NCI-H82 treated with DMSO at 0.1 percent for 48 hours (cell line): ENCODE data around the gene FLNA.
"Not testable (repeated sequence)": the region's sequence is repeated elsewhere in the genome, so short reads cannot be mapped to it uniquely, and the experiment has no call there.

Experiments used
- DNase-seq: peaks from one replicate; lab custom pipeline; 2025; ENCODE audit not compliant: unreplicated experiment; lab: John Stamatoyannopoulos, UW

Gene FLNA

GRCh38 chrX:154343620-154344019 is 30.8 kb downstream of the FLNA start:
- DNase-seq, result not testable (repeated sequence)

- DNase-seq, result not testable (repeated sequence)
These were observed 31.4 kb downstream of the FLNA start for GRCh38 chrX:154343063-154343462.

GRCh38 chrX:154341399-154342298 is 32.8 kb downstream of the FLNA start:
- not testable (repeated sequence) for DNase-seq

GRCh38 chrX:154334496-154334895 is 39.9 kb downstream of the FLNA start:
- no peak for DNase-seq

- DNase-seq, result no peak
These were observed 40.6 kb downstream of the FLNA start for GRCh38 chrX:154333837-154334271.

- no peak for DNase-seq
These were observed 41.3 kb downstream of the FLNA start for GRCh38 chrX:154333116-154333515.

- DNase-seq, result no peak
These were observed 41.9 kb downstream of the FLNA start for GRCh38 chrX:154332561-154332960.

- DNase-seq, result no peak
These were observed 45.1 kb downstream of the FLNA start for GRCh38 chrX:154329294-154329693.

- no peak for DNase-seq
These were observed 45.8 kb downstream of the FLNA start for GRCh38 chrX:154328646-154329045.

GRCh38 chrX:154327038-154327820 is 47.2 kb downstream of the FLNA start:
- DNase-seq, result no peak

GRCh38 chrX:154325541-154325940 is 48.9 kb downstream of the FLNA start:
- DNase-seq, result no peak

- no peak for DNase-seq
These were observed 50.9 kb downstream of the FLNA start for GRCh38 chrX:154323537-154323936.

GRCh38 chrX:154322890-154323289 is 51.5 kb downstream of the FLNA start:
- DNase-seq, result no peak

- DNase-seq, result no peak
These were observed 52.8 kb downstream of the FLNA start for GRCh38 chrX:154321594-154321993.

- no peak for DNase-seq
These were observed 53.3 kb downstream of the FLNA start for GRCh38 chrX:154321152-154321551.

- no peak for DNase-seq
These were observed 54.0 kb downstream of the FLNA start for GRCh38 chrX:154320406-154320805.

GRCh38 chrX:154317391-154317995 is 56.9 kb downstream of the FLNA start:
- peak; percentile 9 for DNase-seq

- DNase-seq, result no peak
These were observed 59.0 kb downstream of the FLNA start for GRCh38 chrX:154315416-154315815.

- no peak for DNase-seq
These were observed 61.3 kb downstream of the FLNA start for GRCh38 chrX:154313147-154313546.

GRCh38 chrX:154312116-154312515 is 62.3 kb downstream of the FLNA start:
- no peak for DNase-seq
